HTR-8/SVneo (cell line): ENCODE results near the gene HELZ2.

Source experiments
- DNase-seq: peaks from one replicate; pipeline ENCODE4 v3.0.0; 2011; ENCODE audit warnings: low spot score, mixed read lengths; ENCODE audit not compliant: insufficient read length
- FAIRE-seq: peaks from 2 replicates; lab custom pipeline; 2011; peaks lifted over from hg19 to GRCh38; lab: Jason Lieb, UNC

Gene HELZ2

GRCh38 chr20:63542696-63543095 lies 31.3 kb downstream of the HELZ2 start:
- DNase-seq, result no peak
- FAIRE-seq, result no peak

- DNase-seq (no peak), FAIRE-seq (peak; percentile 71)
Observed at GRCh38 chr20:63542031-63542559, 31.9 kb downstream of the HELZ2 start.

- peak; percentile 55 for FAIRE-seq
- DNase-seq, result no peak
Observed at GRCh38 chr20:63541371-63541770, 32.7 kb downstream of the HELZ2 start.

- DNase-seq, result no peak
- FAIRE-seq, result peak; percentile 93
Observed at GRCh38 chr20:63540417-63541186, 33.4 kb downstream of the HELZ2 start.

- DNase-seq (no peak), FAIRE-seq (no peak)
Observed at GRCh38 chr20:63539441-63540370, 34.3 kb downstream of the HELZ2 start.

- DNase-seq, result no peak
- FAIRE-seq, result no peak
Observed at GRCh38 chr20:63539092-63539430, 35.0 kb downstream of the HELZ2 start.

- FAIRE-seq, result no peak
- peak; percentile 95 for DNase-seq
Observed at GRCh38 chr20:63538204-63539091, 35.6 kb downstream of the HELZ2 start.

GRCh38 chr20:63537525-63538203 lies 36.4 kb downstream of the HELZ2 start:
- FAIRE-seq, result peak; percentile 99
- peak; percentile 100 for DNase-seq

GRCh38 chr20:63536997-63537524 lies 37.0 kb downstream of the HELZ2 start, which contains the start of gene PTK6:
Gene PTK6, minus strand, starts transcription at chr20:63537376. Its CDS starts 62 bp downstream, at chr20:63537314.
- FAIRE-seq, result peak; percentile 46
- no peak for DNase-seq

- FAIRE-seq (peak; percentile 70), DNase-seq (no peak)
Observed at GRCh38 chr20:63536241-63536977, 37.6 kb downstream of the HELZ2 start.

- DNase-seq (no peak), FAIRE-seq (peak; percentile 89)
Observed at GRCh38 chr20:63534831-63535651, 39.0 kb downstream of the HELZ2 start.

- DNase-seq, result no peak
- FAIRE-seq, result no peak
Observed at GRCh38 chr20:63534427-63534830, 39.6 kb downstream of the HELZ2 start.

- FAIRE-seq (no peak), DNase-seq (no peak)
Observed at GRCh38 chr20:63533871-63534393, 40.1 kb downstream of the HELZ2 start.

- DNase-seq (no peak), FAIRE-seq (no peak)
Observed at GRCh38 chr20:63533388-63533787, 40.7 kb downstream of the HELZ2 start.

- FAIRE-seq (no peak), DNase-seq (no peak)
Observed at GRCh38 chr20:63532449-63532971, 41.5 kb downstream of the HELZ2 start.

- DNase-seq (no peak), FAIRE-seq (peak; percentile 100)
Observed at GRCh38 chr20:63531686-63532448, 42.2 kb downstream of the HELZ2 start.
